ENCODE measurements around the gene THEM4. TPM values are rescaled to one million over a fixed set of nuclear protein-coding genes. Genes with fewer than 3 reads are reported as not detected.

Gene THEM4
- total and polyA plus RNA-seq, 2 experiments from 2014 or later, result 13.4 to 20.4 TPM

DNA sequence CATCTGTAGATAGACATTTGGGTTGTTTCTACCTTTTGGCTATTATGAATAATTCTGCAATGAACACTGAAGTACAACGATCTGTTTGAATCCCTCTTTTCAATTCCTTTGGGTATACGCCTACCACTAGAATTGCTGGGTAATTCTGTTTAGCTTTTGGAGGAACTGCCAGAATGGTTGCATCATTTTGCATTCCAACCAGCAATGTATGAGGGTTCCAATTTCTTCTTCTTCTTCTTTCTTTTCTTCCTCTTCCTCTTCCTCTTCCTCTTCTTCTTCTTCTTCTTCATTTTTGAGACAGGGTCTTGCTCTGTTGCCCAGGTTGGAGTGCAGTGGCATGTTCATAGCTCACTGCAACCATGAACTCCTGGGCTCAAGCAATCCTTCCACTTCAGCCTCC is 42.0 kb downstream of the THEM4 start:
- H3K4me3 ChIP-seq, result no peak overlapping the region
- no peak overlapping the region for H3K27ac Mint-ChIP-seq
- peaks cover 35% of the 10 kb centered on the region for H3K27me3 ChIP-seq (ENCODE audit: insufficient read depth)
- no peaks in the 10 kb centered on the region for H3F3A ChIP-seq (replicated peaks; ENCODE audit: low read depth)
- H3K27me3 Mint-ChIP-seq (ENCODE audit: insufficient read depth, low read depth, poor library complexity), result peaks cover 13% of the 10 kb centered on the region
- no peaks in the 10 kb centered on the region for H3K36me3 ChIP-seq (ENCODE audit: insufficient read depth)
- no peak overlapping the region for H3K27ac ChIP-seq (ENCODE audit: low read depth)
- peaks cover 3% of the 10 kb centered on the region; the same call in 1 of the 2 replicates for H4K20me1 ChIP-seq (replicated peaks; ENCODE audit: insufficient read depth)
- H3K9me3 Mint-ChIP-seq, result no peaks in the 10 kb centered on the region
- no peaks in the 10 kb centered on the region for H3K79me2 ChIP-seq (replicated peaks; ENCODE audit: insufficient read depth)
- no peak overlapping the region for H2AFZ ChIP-seq
- H3K4me2 ChIP-seq, result no peak overlapping the region
- H3K9me2 ChIP-seq (ENCODE audit: insufficient read depth), result no peaks in the 10 kb centered on the region
- DNase-seq (ENCODE audit: low spot score) (no peak), ATAC-seq (no peak)
- TF ChIP-seq, protein P1, sequence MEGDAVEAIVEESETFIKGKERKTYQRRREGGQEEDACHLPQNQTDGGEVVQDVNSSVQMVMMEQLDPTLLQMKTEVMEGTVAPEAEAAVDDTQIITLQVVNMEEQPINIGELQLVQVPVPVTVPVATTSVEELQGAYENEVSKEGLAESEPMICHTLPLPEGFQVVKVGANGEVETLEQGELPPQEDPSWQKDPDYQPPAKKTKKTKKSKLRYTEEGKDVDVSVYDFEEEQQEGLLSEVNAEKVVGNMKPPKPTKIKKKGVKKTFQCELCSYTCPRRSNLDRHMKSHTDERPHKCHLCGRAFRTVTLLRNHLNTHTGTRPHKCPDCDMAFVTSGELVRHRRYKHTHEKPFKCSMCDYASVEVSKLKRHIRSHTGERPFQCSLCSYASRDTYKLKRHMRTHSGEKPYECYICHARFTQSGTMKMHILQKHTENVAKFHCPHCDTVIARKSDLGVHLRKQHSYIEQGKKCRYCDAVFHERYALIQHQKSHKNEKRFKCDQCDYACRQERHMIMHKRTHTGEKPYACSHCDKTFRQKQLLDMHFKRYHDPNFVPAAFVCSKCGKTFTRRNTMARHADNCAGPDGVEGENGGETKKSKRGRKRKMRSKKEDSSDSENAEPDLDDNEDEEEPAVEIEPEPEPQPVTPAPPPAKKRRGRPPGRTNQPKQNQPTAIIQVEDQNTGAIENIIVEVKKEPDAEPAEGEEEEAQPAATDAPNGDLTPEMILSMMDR (conservative IDR thresholded peaks at IDR 0.05; ENCODE audit: low read depth in 2 of 2), result no peak
- TF ChIP-seq EZH2 (IDR thresholded peaks at IDR 0.05; ENCODE audit: low read depth, unreplicated experiment) (no peak), ZNF331 (CRISPR knock-in tag; IDR thresholded peaks at IDR 0.05; ENCODE audit: low read depth) (no peak), STAT1 (IDR thresholded peaks at IDR 0.05; ENCODE audit: unreplicated experiment) (no peak), POLR2AphosphoS5 (IDR thresholded peaks at IDR 0.05; ENCODE audit: low read depth) (no peak), NANOG (IDR thresholded peaks at IDR 0.05; ENCODE audit: borderline replicate concordance) (no peak), JUNB (IDR thresholded peaks at IDR 0.05; ENCODE audit: unreplicated experiment) (no peak), EZH2phosphoT487 (IDR thresholded peaks at IDR 0.05; ENCODE audit: unreplicated experiment) (no peak)
- TF ChIP-seq, protein P2, sequence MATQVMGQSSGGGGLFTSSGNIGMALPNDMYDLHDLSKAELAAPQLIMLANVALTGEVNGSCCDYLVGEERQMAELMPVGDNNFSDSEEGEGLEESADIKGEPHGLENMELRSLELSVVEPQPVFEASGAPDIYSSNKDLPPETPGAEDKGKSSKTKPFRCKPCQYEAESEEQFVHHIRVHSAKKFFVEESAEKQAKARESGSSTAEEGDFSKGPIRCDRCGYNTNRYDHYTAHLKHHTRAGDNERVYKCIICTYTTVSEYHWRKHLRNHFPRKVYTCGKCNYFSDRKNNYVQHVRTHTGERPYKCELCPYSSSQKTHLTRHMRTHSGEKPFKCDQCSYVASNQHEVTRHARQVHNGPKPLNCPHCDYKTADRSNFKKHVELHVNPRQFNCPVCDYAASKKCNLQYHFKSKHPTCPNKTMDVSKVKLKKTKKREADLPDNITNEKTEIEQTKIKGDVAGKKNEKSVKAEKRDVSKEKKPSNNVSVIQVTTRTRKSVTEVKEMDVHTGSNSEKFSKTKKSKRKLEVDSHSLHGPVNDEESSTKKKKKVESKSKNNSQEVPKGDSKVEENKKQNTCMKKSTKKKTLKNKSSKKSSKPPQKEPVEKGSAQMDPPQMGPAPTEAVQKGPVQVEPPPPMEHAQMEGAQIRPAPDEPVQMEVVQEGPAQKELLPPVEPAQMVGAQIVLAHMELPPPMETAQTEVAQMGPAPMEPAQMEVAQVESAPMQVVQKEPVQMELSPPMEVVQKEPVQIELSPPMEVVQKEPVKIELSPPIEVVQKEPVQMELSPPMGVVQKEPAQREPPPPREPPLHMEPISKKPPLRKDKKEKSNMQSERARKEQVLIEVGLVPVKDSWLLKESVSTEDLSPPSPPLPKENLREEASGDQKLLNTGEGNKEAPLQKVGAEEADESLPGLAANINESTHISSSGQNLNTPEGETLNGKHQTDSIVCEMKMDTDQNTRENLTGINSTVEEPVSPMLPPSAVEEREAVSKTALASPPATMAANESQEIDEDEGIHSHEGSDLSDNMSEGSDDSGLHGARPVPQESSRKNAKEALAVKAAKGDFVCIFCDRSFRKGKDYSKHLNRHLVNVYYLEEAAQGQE (IDR thresholded peaks at IDR 0.05; ENCODE audit: unreplicated experiment), result no peak
- TF ChIP-seq, protein P3, sequence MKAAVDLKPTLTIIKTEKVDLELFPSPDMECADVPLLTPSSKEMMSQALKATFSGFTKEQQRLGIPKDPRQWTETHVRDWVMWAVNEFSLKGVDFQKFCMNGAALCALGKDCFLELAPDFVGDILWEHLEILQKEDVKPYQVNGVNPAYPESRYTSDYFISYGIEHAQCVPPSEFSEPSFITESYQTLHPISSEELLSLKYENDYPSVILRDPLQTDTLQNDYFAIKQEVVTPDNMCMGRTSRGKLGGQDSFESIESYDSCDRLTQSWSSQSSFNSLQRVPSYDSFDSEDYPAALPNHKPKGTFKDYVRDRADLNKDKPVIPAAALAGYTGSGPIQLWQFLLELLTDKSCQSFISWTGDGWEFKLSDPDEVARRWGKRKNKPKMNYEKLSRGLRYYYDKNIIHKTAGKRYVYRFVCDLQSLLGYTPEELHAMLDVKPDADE (IDR thresholded peaks at IDR 0.05), result no peak
- no peak overlapping the region for H3K4me3 Mint-ChIP-seq
- peaks cover 3% of the 10 kb centered on the region for H3K4me1 Mint-ChIP-seq
- H3K4me1 ChIP-seq (ENCODE audit: insufficient read depth), result no peaks in the 10 kb centered on the region
- no peaks in the 10 kb centered on the region for H3K36me3 Mint-ChIP-seq (ENCODE audit: low read depth)
